Osteoblast (primary cell): ENCODE data around the gene TOPAZ1. TPM values are rescaled to one million over a fixed set of nuclear protein-coding genes. Genes with fewer than 3 reads are reported as not detected.

Experiments used
- DNase-seq: peaks from one replicate; pipeline ENCODE4 v3.0.0; 2011; ENCODE audit warnings: low spot score, mixed read lengths; ENCODE audit not compliant: insufficient read length; ENCODE audit errors: missing footprints
- H2AFZ ChIP-seq: 2 replicates; pipeline ENCODE4 v1.6.0; 2011; ENCODE audit warnings: mild to moderate bottlenecking, low read length
- H3K27ac ChIP-seq: 2 replicates; pipeline ENCODE4 v1.5.1; 2011; ENCODE audit warnings: mild to moderate bottlenecking, low read depth, low read length, moderate library complexity
- H3K27me3 ChIP-seq: 2 replicates; pipeline ENCODE4 v1.6.0; 2012; ENCODE audit warnings: mild to moderate bottlenecking, control low read depth, inconsistent platforms, low read length, moderate library complexity; ENCODE audit not compliant: insufficient read depth
- H3K36me3 ChIP-seq: 2 replicates; pipeline ENCODE4 v1.5.1; 2011; ENCODE audit warnings: mild to moderate bottlenecking, low read length, control low read depth, moderate library complexity; ENCODE audit not compliant: insufficient read depth
- H3K4me1 ChIP-seq: 2 replicates; pipeline ENCODE4 v1.5.1; 2011; ENCODE audit warnings: mild to moderate bottlenecking, low read length, control low read depth, moderate library complexity; ENCODE audit not compliant: insufficient read depth
- H3K4me2 ChIP-seq: 2 replicates; pipeline ENCODE4 v1.6.0; 2011; ENCODE audit warnings: mild to moderate bottlenecking, low read length; ENCODE audit not compliant: insufficient read depth
- H3K4me3 ChIP-seq: fragments of 200-600 bp; sonication (generic); 3 replicates; pipeline ENCODE4 v1.5.1; 2012; ENCODE audit warnings: mild to moderate bottlenecking, low read length, inconsistent platforms; ENCODE audit not compliant: insufficient read depth
- H3K79me2 ChIP-seq: 2 replicates; pipeline ENCODE4 v1.6.0; 2012; ENCODE audit warnings: mild to moderate bottlenecking, low read length, control low read depth, inconsistent platforms; ENCODE audit not compliant: insufficient read depth
- H3K9me3 ChIP-seq: 2 replicates; pipeline ENCODE4 v1.5.1; 2011; ENCODE audit warnings: low read depth, low read length, control low read depth
- H4K20me1 ChIP-seq: 2 replicates; pipeline ENCODE4 v1.6.0; 2012; ENCODE audit warnings: mild to moderate bottlenecking, low read length, control low read depth; ENCODE audit not compliant: insufficient read depth
- CTCF ChIP-seq: IDR thresholded peaks from 2 replicates; pipeline ENCODE4 v1.5.1; 2011; ENCODE audit warnings: mild to moderate bottlenecking, low read depth, low read length, moderate library complexity; ENCODE audit errors: extremely low read depth
- total RNA-seq: library from RNA; depleted of rRNA; stranded (reverse); fragments of >200 nt; gene quantifications from 2 replicates; pipeline ENCODE4 v1.2.3, GENCODE V29; 2012

TOPAZ1 gene
- total RNA-seq, 1 donor: not detected

GRCh38 chr3:44227632-44228031 is 14.1 kb upstream of the TOPAZ1 start:
- Histone ChIP-seq H3K4me3 (no peak overlapping the region), H3K36me3 (no peaks in the 10 kb centered on the region), H3K9me3 (no peaks in the 10 kb centered on the region), H3K4me1 (peaks cover 12% of the 10 kb centered on the region), H3K27me3 (peaks cover 12% of the 10 kb centered on the region), H4K20me1 (no peaks in the 10 kb centered on the region), H2AFZ (no peak overlapping the region), H3K27ac (no peak overlapping the region), H3K4me2 (no peak overlapping the region), H3K79me2 (no peaks in the 10 kb centered on the region)
- no peak for DNase-seq
- TF ChIP-seq CTCF: no peak

- no peaks in the 10 kb centered on the region for H3K9me3 ChIP-seq
- H3K36me3 ChIP-seq: no peaks in the 10 kb centered on the region
- no peak overlapping the region for H3K4me3 ChIP-seq
- H2AFZ ChIP-seq: no peak overlapping the region
- peaks cover 12% of the 10 kb centered on the region for H3K27me3 ChIP-seq
- no peak overlapping the region for H3K27ac ChIP-seq
- DNase-seq: no peak
- H3K79me2 ChIP-seq: no peaks in the 10 kb centered on the region
- no peak overlapping the region for H3K4me2 ChIP-seq
- H3K4me1 ChIP-seq: peaks cover under 1% of the 10 kb centered on the region
- no peak for TF ChIP-seq CTCF
- H4K20me1 ChIP-seq: no peaks in the 10 kb centered on the region
These were observed 12.8 kb upstream of the TOPAZ1 start for GRCh38 chr3:44228900-44229299.

- Histone ChIP-seq H3K4me2 (no peak overlapping the region), H3K4me1 (no peaks in the 10 kb centered on the region), H3K27ac (no peak overlapping the region), H3K27me3 (no peaks in the 10 kb centered on the region), H3K79me2 (no peaks in the 10 kb centered on the region), H4K20me1 (no peaks in the 10 kb centered on the region), H3K36me3 (no peaks in the 10 kb centered on the region), H3K9me3 (no peaks in the 10 kb centered on the region), H2AFZ (no peak overlapping the region), H3K4me3 (no peak overlapping the region)
- DNase-seq: no peak
- TF ChIP-seq CTCF: no peak
These were observed 9.3 kb upstream of the TOPAZ1 start for GRCh38 chr3:44232407-44232806.

- H3K4me1 ChIP-seq: no peaks in the 10 kb centered on the region
- H3K36me3 ChIP-seq: no peaks in the 10 kb centered on the region
- no peak overlapping the region for H3K4me2 ChIP-seq
- no peaks in the 10 kb centered on the region for H3K79me2 ChIP-seq
- H4K20me1 ChIP-seq: no peaks in the 10 kb centered on the region
- H3K27me3 ChIP-seq: no peaks in the 10 kb centered on the region
- no peaks in the 10 kb centered on the region for H3K9me3 ChIP-seq
- H2AFZ ChIP-seq: no peak overlapping the region
- no peak overlapping the region for H3K27ac ChIP-seq
- no peak for DNase-seq
- H3K4me3 ChIP-seq: no peak overlapping the region
- TF ChIP-seq CTCF: no peak
These were observed 6.9 kb upstream of the TOPAZ1 start for GRCh38 chr3:44234648-44235268.
